Measurements from ENCODE around the gene SCAF1. TPM values are rescaled to one million over a fixed set of nuclear protein-coding genes. Genes with fewer than 3 reads are reported as not detected.

Gene SCAF1
- total and polyA plus RNA-seq, 10 of the 15 experiments (the other 5 are each of a cell fraction or from before 2014, with no cell fraction given), result 0.18 to 77.0 (median 5.3) TPM

GRCh38 chr19:49664171-49665035 is 22.4 kb downstream of the SCAF1 start (continued):
- TF ChIP-seq E2F4 (IDR thresholded peaks at IDR 0.05; ENCODE audit: low read depth, low read length), result no peak
- TF ChIP-seq GATAD2B (conservative IDR thresholded peaks at IDR 0.05; ENCODE audit: low read depth), result no peak; the same call in 1 of the 2 replicates
- TF ChIP-seq ATF3 (IDR thresholded peaks at IDR 0.05; ENCODE audit: borderline replicate concordance, extremely low read depth, low read depth, low read length), result no peak
- no peak for TF ChIP-seq TBL1XR1 (IDR thresholded peaks at IDR 0.05; ENCODE audit: low read depth, low read length)
- peak; percentile 87 for TF ChIP-seq FOXK2 (IDR thresholded peaks at IDR 0.05)
- no peak for TF ChIP-seq SKIL (IDR thresholded peaks at IDR 0.05; ENCODE audit: low read depth, poor library complexity, severe bottlenecking)
- TF ChIP-seq POLR2A (IDR thresholded peaks at IDR 0.05; ENCODE audit: low read depth, low read length), result peak; percentile 79
- TF ChIP-seq TCF12 (IDR thresholded peaks at IDR 0.05; ENCODE audit: low read depth, low read length), result no peak
- no peak for TF ChIP-seq CBX3 (IDR thresholded peaks at IDR 0.05; ENCODE audit: borderline replicate concordance, low read depth)
- TF ChIP-seq MTA3 (IDR thresholded peaks at IDR 0.05; ENCODE audit: borderline replicate concordance, low read length), result no peak; the same call in 1 of the 2 replicates
- TF ChIP-seq NFYA (IDR thresholded peaks at IDR 0.05; ENCODE audit: borderline replicate concordance, low read depth, low read length), result no peak
- TF ChIP-seq ZBED1 (IDR thresholded peaks at IDR 0.05; ENCODE audit: borderline replicate concordance), result 0 out of 2 replicates have a peak, but pooled peaks have one; percentile 14
- 0 out of 2 replicates have a peak, but pooled peaks have one; percentile 54 for TF ChIP-seq SREBF1 (IDR thresholded peaks at IDR 0.05; ENCODE audit: low read length)
- no peak for TF ChIP-seq JUNB (IDR thresholded peaks at IDR 0.05)
- TF ChIP-seq ZBTB11 (CRISPR knock-in tag; IDR thresholded peaks at IDR 0.05), result no peak
- TF ChIP-seq ZNF592 (IDR thresholded peaks at IDR 0.05), result no peak
- no peak for TF ChIP-seq KAT2A (conservative IDR thresholded peaks at IDR 0.05; ENCODE audit: control insufficient read depth, low read depth, low read length)
- TF ChIP-seq SPI1 (IDR thresholded peaks at IDR 0.05; ENCODE audit: borderline replicate concordance, insufficient read depth, low read depth, low read length), result no peak
